Caco-2 (cell line): ENCODE results near the gene FAF2. TPM values are rescaled to one million over a fixed set of nuclear protein-coding genes. Genes with fewer than 3 reads are reported as not detected.

Experiments used
- BruUV-seq: library from RNA; stranded (reverse); fragments of 400-500 nt; replicated peaks from 2 replicates; lab custom pipeline; 2021; lab: Mats Ljungman, UMichigan
- CTCF ChIA-PET: fragments of 300-600 bp; sonication (Branson Sonifier 250); formaldehyde crosslinking; loops from one replicate; lab custom pipeline; 2022; ENCODE audit warnings: antibody characterized with exemption; lab: Charles Lee
- POLR2A ChIA-PET: fragments of 300-600 bp; sonication (Branson Sonifier 250); formaldehyde crosslinking; loops from one replicate; lab custom pipeline; 2022; ENCODE audit warnings: antibody characterized with exemption; lab: Charles Lee
- DNase-seq, 2 experiments: peaks; one replicate each; pipeline versions ENCODE4 v3.0.0 to v3.0.0-alpha.2; 2020 to 2022
- H3K27me3 ChIP-seq: replicated peaks from 2 replicates; pipeline ENCODE4 v1.6.0; 2011; ENCODE audit warnings: low read length; ENCODE audit not compliant: control insufficient read depth, insufficient read depth
- H3K36me3 ChIP-seq: 2 replicates; pipeline ENCODE4 v1.5.1; 2011; ENCODE audit warnings: low read length; ENCODE audit not compliant: control insufficient read depth, insufficient read depth
- H3K4me1 ChIP-seq: fragments of 250-450 bp; sonication (Bioruptor Pico); 2 replicates; pipeline ENCODE4 v1.5.1; 2020; ENCODE audit warnings: mild to moderate bottlenecking
- H3K4me3 ChIP-seq: 2 replicates; pipeline ENCODE4 v1.5.1; 2011; ENCODE audit warnings: low read depth, mild to moderate bottlenecking, control low read depth, low read length
- H3K9me3 ChIP-seq: fragments of 250-450 bp; sonication (Bioruptor Pico); 2 replicates; pipeline ENCODE4 v1.5.1; 2020; ENCODE audit warnings: mild to moderate bottlenecking, moderate library complexity
- H3K27ac Mint-ChIP-seq: one replicate; pipeline ENCODE4 v1.8.0; 2022; ENCODE audit warnings: mixed read lengths; ENCODE audit not compliant: unreplicated experiment
- H3K27me3 Mint-ChIP-seq: one replicate; pipeline ENCODE4 v1.8.0; 2022; ENCODE audit warnings: mixed read lengths; ENCODE audit not compliant: insufficient read depth, unreplicated experiment
- H3K36me3 Mint-ChIP-seq: one replicate; pipeline ENCODE4 v1.8.0; 2022; ENCODE audit warnings: mild to moderate bottlenecking, mixed read lengths; ENCODE audit not compliant: insufficient read depth, unreplicated experiment
- H3K4me1 Mint-ChIP-seq: one replicate; pipeline ENCODE4 v1.8.0; 2022; ENCODE audit warnings: low read depth, mixed read lengths; ENCODE audit not compliant: unreplicated experiment
- H3K4me3 Mint-ChIP-seq: one replicate; pipeline ENCODE4 v1.8.0; 2022; ENCODE audit warnings: mild to moderate bottlenecking, moderate library complexity, mixed read lengths; ENCODE audit not compliant: unreplicated experiment
- H3K9me3 Mint-ChIP-seq: one replicate; pipeline ENCODE4 v1.8.0; 2022; ENCODE audit warnings: mixed read lengths; ENCODE audit not compliant: unreplicated experiment
- CTCF ChIP-seq, 2 experiments: fragments of 200-600 bp in 1 of 2; IDR thresholded peaks; 1 replicate in 1 of 2; 2 replicates in 1 of 2; pipeline versions ENCODE4 v1.5.1 to v1.8.0; 2011 to 2022; ENCODE audit warnings: antibody characterized with exemption in 1 of 2, control low read depth in 1 of 2, inconsistent platforms in 1 of 2, low read depth in 1 of 2, low read length in 1 of 2, mild to moderate bottlenecking in 1 of 2, moderate library complexity in 1 of 2; ENCODE audit not compliant: insufficient read depth in 1 of 2, severe bottlenecking in 1 of 2, unreplicated experiment in 1 of 2
- intact Hi-C: fragments of 100-400 bp; cut with micrococcal nuclease; formaldehyde crosslinking; loops from one replicate; pipeline ENCODE4 v1.10.0; 2022; ENCODE audit not compliant: unreplicated experiment
- total RNA-seq: library from RNA; stranded (reverse); gene quantifications from 2 replicates; pipeline ENCODE4 v1.2.3, GENCODE V29; 2022

The FAF2 gene
- total RNA-seq, 1 experiment from 2014 or later = 55.5 TPM

- TF ChIP-seq CTCF (IDR thresholded peaks at IDR 0.05; ENCODE audit: insufficient read depth in 1 of 2, low read depth in 1 of 2, low read length in 1 of 2, severe bottlenecking in 1 of 2, unreplicated experiment in 1 of 2) = no peak
- no TSS peak for BruUV-seq
- Histone ChIP-seq H3K4me1 (0 out of 2 replicates have a peak, but pooled peaks cover 6% of the 10 kb centered on the region), H3K4me3 (no peak overlapping the region), H3K27me3 (no peaks in the 10 kb centered on the region), H3K9me3 (no peaks in the 10 kb centered on the region), H3K36me3 (peaks cover 8% of the 10 kb centered on the region)
- peaks cover 72% of the 10 kb centered on the region for H3K36me3 Mint-ChIP-seq
- CTCF ChIA-PET = interaction anchor here (0.6 to 0.7 kb wide), 2 partner anchors 41 to 434 kb away, joined by 3 read pairs; partner anchors contain the start of gene FAF2
- no peak overlapping the region for H3K27ac Mint-ChIP-seq
- no peaks in the 10 kb centered on the region for H3K4me1 Mint-ChIP-seq
- DNase-seq = no peak
- no peaks in the 10 kb centered on the region for H3K27me3 Mint-ChIP-seq
- intact Hi-C loops = loop anchor here (10.0 kb wide), 1 partner anchor 74 kb away; the partner anchor contains the start of gene CLTB
- H3K9me3 Mint-ChIP-seq = no peaks in the 10 kb centered on the region
- H3K4me3 Mint-ChIP-seq = no peak overlapping the region
- POLR2A ChIA-PET = interaction anchor here (1.8 kb wide), 1 partner anchor 48 kb away, joined by 8 read pairs; the partner anchor contains the start of gene RNF44
Measured at GRCh38 chr5:176489077-176489476, 40.9 kb downstream of the FAF2 start.

DNA sequence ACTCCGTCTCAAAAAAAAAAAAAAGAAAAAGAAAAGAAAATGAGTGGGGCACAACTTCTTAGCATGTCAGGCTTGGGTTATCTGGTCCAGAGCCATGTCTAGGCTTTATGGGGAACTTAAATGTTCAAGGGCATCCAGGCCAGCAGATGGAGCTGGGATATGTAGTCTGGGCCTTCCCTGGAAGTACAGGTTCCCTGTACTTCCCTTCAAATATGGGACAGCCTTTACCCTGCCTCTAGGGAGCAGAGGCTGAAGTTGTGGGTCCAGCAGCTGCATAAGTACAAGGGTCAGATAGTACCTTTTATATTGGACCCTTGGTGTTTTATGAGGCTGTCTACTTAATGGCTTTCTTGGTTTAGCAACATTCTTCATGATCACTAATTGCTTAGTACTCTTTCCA lies 42.1 kb downstream of the FAF2 start:
- H3K4me3 Mint-ChIP-seq = no peak overlapping the region
- intact Hi-C loops = no loop called here
- H3K4me3 ChIP-seq = no peak overlapping the region

GRCh38 chr5:176491101-176491502 lies 42.9 kb downstream of the FAF2 start:
- BruUV-seq = no TSS peak
- intact Hi-C loops = no loop called here
- Histone ChIP-seq H3K27me3 (no peaks in the 10 kb centered on the region), H3K9me3 (no peaks in the 10 kb centered on the region), H3K36me3 (peaks cover 6% of the 10 kb centered on the region), H3K4me3 (no peak overlapping the region), H3K4me1 (0 out of 2 replicates have a peak, but pooled peaks cover 6% of the 10 kb centered on the region)
- Mint-ChIP-seq H3K36me3 (peaks cover 77% of the 10 kb centered on the region), H3K9me3 (no peaks in the 10 kb centered on the region), H3K27me3 (no peaks in the 10 kb centered on the region), H3K4me1 (no peaks in the 10 kb centered on the region), H3K27ac (no peak overlapping the region), H3K4me3 (no peak overlapping the region)
- CTCF ChIA-PET = no interaction called here
- POLR2A ChIA-PET = interaction anchor here (1.8 kb wide), 1 partner anchor 46 kb away, joined by 8 read pairs; the partner anchor contains the start of gene RNF44
- no peak for DNase-seq
- no peak for TF ChIP-seq CTCF (IDR thresholded peaks at IDR 0.05; ENCODE audit: insufficient read depth in 1 of 2, low read depth in 1 of 2, low read length in 1 of 2, severe bottlenecking in 1 of 2, unreplicated experiment in 1 of 2)

More for the DNA sequence above, 42.1 kb downstream of the FAF2 start:
- Mint-ChIP-seq H3K4me1 (no peaks in the 10 kb centered on the region), H3K9me3 (no peaks in the 10 kb centered on the region), H3K27me3 (no peaks in the 10 kb centered on the region), H3K36me3 (peaks cover 77% of the 10 kb centered on the region), H3K27ac (no peak overlapping the region)
- TF ChIP-seq CTCF (IDR thresholded peaks at IDR 0.05; ENCODE audit: insufficient read depth in 1 of 2, low read depth in 1 of 2, low read length in 1 of 2, severe bottlenecking in 1 of 2, unreplicated experiment in 1 of 2) = peak in 1 of 2 experiments; percentile 31
- CTCF ChIA-PET = interaction anchor here (0.7 kb wide), 2 partner anchors 45 to 99 kb away, joined by 3 read pairs; no protein-coding TSS in a partner anchor
- peak in 1 of 2 experiments; percentile 28 for DNase-seq
- Histone ChIP-seq H3K36me3 (peaks cover 8% of the 10 kb centered on the region), H3K27me3 (no peaks in the 10 kb centered on the region), H3K4me1 (0 out of 2 replicates have a peak, but pooled peaks cover 6% of the 10 kb centered on the region), H3K9me3 (no peaks in the 10 kb centered on the region)
- POLR2A ChIA-PET = interaction anchor here (1.0 to 1.8 kb wide), 2 partner anchors 47 to 53 kb away, joined by 6 to 8 read pairs; partner anchors contain the start of gene RNF44
- BruUV-seq = no TSS peak
